A549 (cell line): ENCODE results near the gene AKAP8L. TPM values are rescaled to one million over a fixed set of nuclear protein-coding genes. Genes with fewer than 3 reads are reported as not detected.

Experiments
- ATAC-seq, 2 experiments: fragments of 200-7000 bp in 1 of 2; fragments of >200 bp in 1 of 2; cut with Nextera tagmentation in 1 of 2; cut with Tn5 transposase in 1 of 2; 3 replicates each; pipeline versions ENCODE4 v1.8.0 to v1.9.1; 2018 to 2020; ENCODE audit warnings: mild to moderate bottlenecking in 1 of 2, moderate library complexity in 1 of 2
- CTCF ChIA-PET: fragments of 300-600 bp; sonication (Branson Sonifier 250); formaldehyde crosslinking; extraction: SDS; loops from one replicate; lab custom pipeline; 2021; ENCODE audit warnings: antibody characterized with exemption, inconsistent platforms; lab: Yijun Ruan, JAX
- POLR2A ChIA-PET: fragments of 350-600 bp; formaldehyde crosslinking; extraction: SDS; loops from one replicate; lab custom pipeline; 2021; ENCODE audit warnings: antibody characterized with exemption, inconsistent platforms; lab: Yijun Ruan, JAX
- DNase-seq, 2 experiments: peaks; one replicate each; pipeline versions ENCODE4 v3.0.0 to v3.0.0-alpha.2; 2011 to 2016; ENCODE audit warnings: low read depth in 1 of 2, low spot score in 1 of 2
- FAIRE-seq: peaks from 2 replicates; lab custom pipeline; 2011; peaks lifted over from hg19 to GRCh38; lab: Jason Lieb, UNC
- H3K27ac ChIP-seq, 2 experiments: fragments of >200 bp; sonication (Bioruptor Twin); formaldehyde crosslinking; 3 replicates each; pipeline ENCODE4 v1.5.1; 2016 to 2017
- H3K4me1 ChIP-seq: fragments of >200 bp; sonication (Bioruptor Twin); formaldehyde crosslinking; 3 replicates; pipeline ENCODE4 v1.6.1; 2016
- H3K4me2 ChIP-seq: fragments of >200 bp; sonication (Bioruptor Twin); formaldehyde crosslinking; 3 replicates; pipeline ENCODE4 v1.6.1; 2016
- H3K4me3 ChIP-seq: fragments of >200 bp; sonication (Bioruptor Twin); formaldehyde crosslinking; 3 replicates; pipeline ENCODE4 v1.5.1; 2016
- H3K9me3 ChIP-seq: fragments of >200 bp; sonication (Bioruptor Twin); formaldehyde crosslinking; 3 replicates; pipeline ENCODE4 v1.6.1; 2016
- ATOH8 ChIP-seq: fragments of 250-450 bp; sonication (Bioruptor Pico); IDR thresholded peaks from 2 replicates; pipeline ENCODE4 v1.5.0; 2020; ENCODE audit warnings: low read depth, mild to moderate bottlenecking, moderate library complexity
- BCL3 ChIP-seq: fragments of >200 bp; sonication (Bioruptor Twin); formaldehyde crosslinking; IDR thresholded peaks from 3 replicates; pipeline ENCODE4 v1.6.1; 2016
- BHLHE40 ChIP-seq: IDR thresholded peaks from 2 replicates; pipeline ENCODE4 v1.6.1; 2012; ENCODE audit warnings: low read depth, low read length, inconsistent platforms
- CEBPB ChIP-seq, 2 experiments: fragments of >200 bp in 1 of 2; sonication (Bioruptor Twin) in 1 of 2; formaldehyde crosslinking in 1 of 2; IDR thresholded peaks; 2 replicates each; pipeline ENCODE4 v1.6.1; 2012 to 2016
- CHD4 ChIP-seq: fragments of 200-600 bp; sonication (generic); IDR thresholded peaks from 2 replicates; pipeline ENCODE4 v1.6.1; 2016; ENCODE audit warnings: antibody characterized with exemption, mild to moderate bottlenecking, borderline replicate concordance
- CTCF ChIP-seq: fragments of >200 bp; sonication (Bioruptor Twin); formaldehyde crosslinking; IDR thresholded peaks from 3 replicates; pipeline ENCODE4 v1.5.1; 2016
- EHMT2 ChIP-seq: fragments of 200-600 bp; sonication (generic); IDR thresholded peaks from 2 replicates; pipeline ENCODE4 v1.6.1; 2016; ENCODE audit warnings: antibody characterized with exemption, low read depth, mild to moderate bottlenecking, moderate library complexity
- EP300 ChIP-seq, 2 experiments: fragments of >200 bp; sonication (Bioruptor Twin); formaldehyde crosslinking; IDR thresholded peaks; 2 replicates in 1 of 2; 3 replicates in 1 of 2; pipeline ENCODE4 v1.6.1; 2016 to 2017
- ESRRA ChIP-seq: fragments of 150-350 bp; IDR thresholded peaks from 2 replicates; pipeline ENCODE4 v1.6.1; 2014; ENCODE audit warnings: mild to moderate bottlenecking, low read length, borderline replicate concordance
- FOSB ChIP-seq: fragments of 250-450 bp; sonication (Bioruptor Pico); IDR thresholded peaks from 2 replicates; pipeline ENCODE4 v1.5.0; 2020; ENCODE audit warnings: mild to moderate bottlenecking, moderate library complexity
- FOXS1 ChIP-seq: fragments of 250-450 bp; sonication (Bioruptor Pico); IDR thresholded peaks from 2 replicates; pipeline ENCODE4 v1.5.0; 2020; ENCODE audit warnings: mild to moderate bottlenecking, moderate library complexity
- GATA3 ChIP-seq: IDR thresholded peaks from 2 replicates; pipeline ENCODE4 v1.6.1; 2012; ENCODE audit warnings: borderline replicate concordance
- HDAC2 ChIP-seq: fragments of 200-600 bp; sonication (generic); IDR thresholded peaks from 2 replicates; pipeline ENCODE4 v1.6.1; 2016
- HEYL ChIP-seq: fragments of 250-450 bp; sonication (Bioruptor Pico); IDR thresholded peaks from 2 replicates; pipeline ENCODE4 v1.8.0; 2021; ENCODE audit warnings: mild to moderate bottlenecking, moderate library complexity
- HOXA7 ChIP-seq: fragments of 250-450 bp; sonication (Bioruptor Pico); IDR thresholded peaks from 2 replicates; pipeline ENCODE4 v1.5.0; 2020; ENCODE audit warnings: mild to moderate bottlenecking, moderate library complexity
- HOXB5 ChIP-seq: fragments of 250-450 bp; sonication (Bioruptor Pico); IDR thresholded peaks from 2 replicates; pipeline ENCODE4 v1.5.0; 2020; ENCODE audit warnings: mild to moderate bottlenecking, moderate library complexity
- JUN ChIP-seq, 2 experiments: fragments of >200 bp; sonication (Bioruptor Twin); formaldehyde crosslinking; IDR thresholded peaks; 2 replicates in 1 of 2; 3 replicates in 1 of 2; pipeline ENCODE4 v1.6.1; 2016 to 2017
- KDM1A ChIP-seq: fragments of 200-600 bp; sonication (generic); IDR thresholded peaks from 2 replicates; pipeline ENCODE4 v1.6.1; 2016; ENCODE audit warnings: low read depth, mild to moderate bottlenecking
- MAFK ChIP-seq: fragments of 450-650 bp; IDR thresholded peaks from 2 replicates; pipeline ENCODE4 v1.6.1; 2014; ENCODE audit not compliant: partially characterized antibody
- MAX ChIP-seq: IDR thresholded peaks from 2 replicates; pipeline ENCODE4 v1.6.1; 2012
- PBX3 ChIP-seq: IDR thresholded peaks from 2 replicates; pipeline ENCODE4 v1.6.1; 2012
- POLR2AphosphoS2 ChIP-seq: conservative IDR thresholded peaks from 2 replicates; pipeline ENCODE4 v1.6.1; 2012; ENCODE audit warnings: low read length, improper control_type of control experiment, inconsistent platforms
- RAD21 ChIP-seq, 2 experiments: fragments of >200 bp in 1 of 2; sonication (Bioruptor Twin) in 1 of 2; formaldehyde crosslinking in 1 of 2; IDR thresholded peaks in 1 of 2; conservative IDR thresholded peaks in 1 of 2; 2 replicates in 1 of 2; 3 replicates in 1 of 2; pipeline ENCODE4 v1.6.1; 2012 to 2018; ENCODE audit warnings: inconsistent platforms in 1 of 2
- RCOR1 ChIP-seq: fragments of 150-350 bp; IDR thresholded peaks from 2 replicates; pipeline ENCODE4 v1.6.1; 2014; ENCODE audit warnings: antibody characterized with exemption, low read length, low read depth
- RNF2 ChIP-seq: fragments of 200-600 bp; sonication (generic); IDR thresholded peaks from 2 replicates; pipeline ENCODE4 v1.6.1; 2016; ENCODE audit warnings: low read depth, mild to moderate bottlenecking, antibody characterized with exemption, moderate library complexity, borderline replicate concordance
- TFCP2L1 ChIP-seq: fragments of 250-450 bp; sonication (Bioruptor Pico); IDR thresholded peaks from 2 replicates; pipeline ENCODE4 v1.5.0; 2021; ENCODE audit warnings: mild to moderate bottlenecking
- USF2 ChIP-seq: fragments of 450-650 bp; IDR thresholded peaks from 2 replicates; pipeline ENCODE4 v1.6.1; 2014; ENCODE audit warnings: antibody characterized with exemption
- ZNF302 ChIP-seq: fragments of 250-450 bp; sonication (Bioruptor Pico); IDR thresholded peaks from 2 replicates; pipeline ENCODE4 v1.9.0; 2021; ENCODE audit warnings: inconsistent platforms, mild to moderate bottlenecking, moderate library complexity
- WGBS: methylation state at CpG from one replicate; pipeline ENCODE4 v1.1.6; 2017; ENCODE audit errors: missing lambda C conversion rate; 5-methylcytosine and 5-hydroxymethylcytosine counted together
- polyA plus RNA-seq, 4 experiments: library from polyadenylated mRNA; depleted of rRNA in 3 of 4; stranded (reverse); fragments of >200 nt; fragmentation: RNase III in 1 of 4; extraction: RNeasy Plus Mini Kit Qiagen cat#74134 plus additional on column Dnase treatment in 1 of 4; gene quantifications; 2 replicates in 3 of 4; 3 replicates in 1 of 4; pipeline ENCODE4 v1.2.3, GENCODE V29; 2011 to 2017

The AKAP8L gene
- polyA plus RNA-seq, 2 of the 4 experiments (the other 2 are of a cell fraction): 28.4 to 42.9 TPM

GRCh38 chr19:15401397-15401710 is 17.4 kb downstream of the AKAP8L start:
- Histone ChIP-seq H3K27ac (no peak overlapping the region), H3K9me3 (no peaks in the 10 kb centered on the region), H3K4me2 (no peak overlapping the region), H3K4me3 (no peak overlapping the region), H3K4me1 (no peaks in the 10 kb centered on the region)
- ATAC-seq (no peak), DNase-seq (no peak), FAIRE-seq (no peak)
- TF ChIP-seq ATOH8 (CRISPR knock-in tag): no peak
- TF ChIP-seq FOXS1: no peak
- TF ChIP-seq PBX3: no peak
- no peak for TF ChIP-seq RNF2
- TF ChIP-seq HOXA7: no peak
- TF ChIP-seq GATA3: no peak
- ChIA-PET CTCF (no interaction called here), POLR2A (no interaction called here)
- no CpG with 5 or more reads among the region's 17 CpGs for WGBS

GRCh38 chr19:15400521-15401396 is 18.0 kb downstream of the AKAP8L start:
- H3K27ac ChIP-seq: no peak overlapping the region
- H3K4me1 ChIP-seq: no peaks in the 10 kb centered on the region
- 89% methylated on average over 9 of the region's 29 CpGs for WGBS
- POLR2A ChIA-PET: no interaction called here
- TF ChIP-seq EP300 (IDR thresholded peaks at IDR 0.05): no peak
- TF ChIP-seq ZNF302 (CRISPR knock-in tag): no peak
- no peak for TF ChIP-seq JUN (IDR thresholded peaks at IDR 0.05)
- TF ChIP-seq FOSB (CRISPR knock-in tag): no peak
- no peak for TF ChIP-seq CHD4
- TF ChIP-seq RAD21 (conservative IDR thresholded peaks at IDR 0.05 in 1 of 2, IDR thresholded peaks at IDR 0.05 in 1 of 2): no peak
- TF ChIP-seq ESRRA: no peak
- CTCF ChIA-PET: no interaction called here
- no peaks in the 10 kb centered on the region for H3K9me3 ChIP-seq
- FAIRE-seq (no peak), ATAC-seq (no peak), DNase-seq (no peak)
- no peak overlapping the region for H3K4me2 ChIP-seq
- H3K4me3 ChIP-seq: no peak overlapping the region

- Histone ChIP-seq H3K27ac (no peak overlapping the region), H3K9me3 (no peaks in the 10 kb centered on the region), H3K4me2 (no peak overlapping the region), H3K4me3 (no peak overlapping the region), H3K4me1 (no peaks in the 10 kb centered on the region)
- ATAC-seq: no peak
- no peak for DNase-seq
- POLR2A ChIA-PET: no interaction called here
- TF ChIP-seq TFCP2L1 (CRISPR knock-in tag) (no peak), CHD4 (no peak), RCOR1 (no peak), FOXS1 (no peak), HDAC2 (no peak), EHMT2 (no peak), POLR2AphosphoS2 (no peak), HOXB5 (CRISPR knock-in tag) (no peak), ATOH8 (CRISPR knock-in tag) (no peak), BCL3 (no peak), KDM1A (no peak), CEBPB (IDR thresholded peaks at IDR 0.05) (no peak), BHLHE40 (no peak), MAX (no peak), MAFK (no peak), HEYL (CRISPR knock-in tag) (no peak), CTCF (no peak), USF2 (no peak)
- CTCF ChIA-PET: interaction anchor here (0.6 kb wide), 1 partner anchor 175 kb away, joined by 3 read pairs; no protein-coding TSS in a partner anchor
- 96% methylated on average over 13 of the region's 14 CpGs for whole genome bisulfite sequencing
- no peak for FAIRE-seq
Measured at GRCh38 chr19:15399635-15400034, 19.2 kb downstream of the AKAP8L start.
